Measurements from ENCODE around the gene TMEM248.

GRCh38 chr7:66957595-66958290, 36.7 kb downstream of the TMEM248 start:
- TF ChIP-seq, protein P1, sequence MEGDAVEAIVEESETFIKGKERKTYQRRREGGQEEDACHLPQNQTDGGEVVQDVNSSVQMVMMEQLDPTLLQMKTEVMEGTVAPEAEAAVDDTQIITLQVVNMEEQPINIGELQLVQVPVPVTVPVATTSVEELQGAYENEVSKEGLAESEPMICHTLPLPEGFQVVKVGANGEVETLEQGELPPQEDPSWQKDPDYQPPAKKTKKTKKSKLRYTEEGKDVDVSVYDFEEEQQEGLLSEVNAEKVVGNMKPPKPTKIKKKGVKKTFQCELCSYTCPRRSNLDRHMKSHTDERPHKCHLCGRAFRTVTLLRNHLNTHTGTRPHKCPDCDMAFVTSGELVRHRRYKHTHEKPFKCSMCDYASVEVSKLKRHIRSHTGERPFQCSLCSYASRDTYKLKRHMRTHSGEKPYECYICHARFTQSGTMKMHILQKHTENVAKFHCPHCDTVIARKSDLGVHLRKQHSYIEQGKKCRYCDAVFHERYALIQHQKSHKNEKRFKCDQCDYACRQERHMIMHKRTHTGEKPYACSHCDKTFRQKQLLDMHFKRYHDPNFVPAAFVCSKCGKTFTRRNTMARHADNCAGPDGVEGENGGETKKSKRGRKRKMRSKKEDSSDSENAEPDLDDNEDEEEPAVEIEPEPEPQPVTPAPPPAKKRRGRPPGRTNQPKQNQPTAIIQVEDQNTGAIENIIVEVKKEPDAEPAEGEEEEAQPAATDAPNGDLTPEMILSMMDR (IDR thresholded peaks at IDR 0.05) = no peak
- TF ChIP-seq POLR2A (IDR thresholded peaks at IDR 0.05) = no peak

All from lower leg skin (tissue), 3 donors.